Measurements from ENCODE around the gene CLCF1.
"Not testable (repeated sequence)": the region's sequence is repeated elsewhere in the genome, so short reads cannot be mapped to it uniquely, and the experiment has no call there.

CLCF1 gene

GRCh38 chr11:67323526-67323925, 49.9 kb downstream of the CLCF1 start:
- 95% methylated on average over 7 of the region's 7 CpGs for WGBS (ENCODE audit: insufficient coverage)
- no peaks in the 10 kb centered on the region for H3K27me3 ChIP-seq (replicated peaks in 2 of 5; ENCODE audit: control insufficient read depth in 4 of 5, insufficient read depth in 5 of 5, low read length in 4 of 5)
- POLR2A ChIA-PET: no interaction called here
- H3K4me1 ChIP-seq (ENCODE audit: control extremely low read depth in 1 of 4, control insufficient read depth in 4 of 4, insufficient read depth in 4 of 4, low read length in 3 of 4): peaks cover under 1 to 3% (median 3%) of the 10 kb centered on the region in 4 experiments
- DNase-seq: no peak
- no peak overlapping the region for H3K4me3 ChIP-seq (ENCODE audit: control insufficient read depth in 1 of 7, extremely low read depth in 1 of 7, insufficient read depth in 4 of 7, low read depth in 2 of 7, low read length in 6 of 7)
- CTCF ChIA-PET: interaction anchor here (1.2 to 11.4 kb wide), 8 partner anchors 9 to 70 kb away, joined by 3 to 124 read pairs (median 8); no protein-coding TSS in a partner anchor
- H3K27ac ChIP-seq (ENCODE audit: insufficient read depth in 1 of 2, low read depth in 1 of 2, low read length in 2 of 2, poor library complexity in 1 of 2, severe bottlenecking in 2 of 2): no peak overlapping the region
- H3K9me3 ChIP-seq (ENCODE audit: control extremely low read depth in 1 of 5, control insufficient read depth in 4 of 5, insufficient read depth in 2 of 5, low read depth in 1 of 5, low read length in 4 of 5): no peaks in the 10 kb centered on the region
- H3K36me3 ChIP-seq (ENCODE audit: control insufficient read depth in 4 of 4, insufficient read depth in 4 of 4, low read length in 3 of 4): no peaks in the 10 kb centered on the region

- CTCF ChIA-PET: interaction anchor here (0.5 to 11.4 kb wide), 16 partner anchors 8 to 69 kb away, joined by 3 to 124 read pairs (median 4); partner anchors contain the start of gene POLD4
- Histone ChIP-seq H3K4me3 (ENCODE audit: control insufficient read depth in 1 of 7, extremely low read depth in 1 of 7, insufficient read depth in 4 of 7, low read depth in 2 of 7, low read length in 6 of 7) (no peak overlapping the region), H3K9me3 (ENCODE audit: control extremely low read depth in 1 of 5, control insufficient read depth in 4 of 5, insufficient read depth in 2 of 5, low read depth in 1 of 5, low read length in 4 of 5) (no peaks in the 10 kb centered on the region), H3K27me3 (replicated peaks in 2 of 5; ENCODE audit: control insufficient read depth in 4 of 5, insufficient read depth in 5 of 5, low read length in 4 of 5) (no peaks in the 10 kb centered on the region), H3K36me3 (ENCODE audit: control insufficient read depth in 4 of 4, insufficient read depth in 4 of 4, low read length in 3 of 4) (no peaks in the 10 kb centered on the region), H3K27ac (ENCODE audit: insufficient read depth in 1 of 2, low read depth in 1 of 2, low read length in 2 of 2, poor library complexity in 1 of 2, severe bottlenecking in 2 of 2) (no peak overlapping the region), H3K4me1 (ENCODE audit: control extremely low read depth in 1 of 4, control insufficient read depth in 4 of 4, insufficient read depth in 4 of 4, low read length in 3 of 4) (peaks cover 4 to 15% (median 13%) of the 10 kb centered on the region in 4 experiments)
- WGBS (ENCODE audit: insufficient coverage): 100% methylated on average over 2 of the region's 3 CpGs
- no peak for DNase-seq
- POLR2A ChIA-PET: interaction anchor here (1.7 kb wide), 1 partner anchor 32 kb away, joined by 5 read pairs; the partner anchor contains the start of gene POLD4
Observed at GRCh38 chr11:67322049-67322448, 51.3 kb downstream of the CLCF1 start.

GRCh38 chr11:67321313-67321871, 52.0 kb downstream of the CLCF1 start:
- CTCF ChIA-PET: interaction anchor here (0.7 to 11.4 kb wide), 14 partner anchors 11 to 68 kb away, joined by 3 to 124 read pairs (median 5); partner anchors contain the start of gene POLD4
- H3K36me3 ChIP-seq (ENCODE audit: control insufficient read depth in 4 of 4, insufficient read depth in 4 of 4, low read length in 3 of 4): no peaks in the 10 kb centered on the region
- H3K27ac ChIP-seq (ENCODE audit: insufficient read depth in 1 of 2, low read depth in 1 of 2, low read length in 2 of 2, poor library complexity in 1 of 2, severe bottlenecking in 2 of 2): no peak overlapping the region
- H3K4me1 ChIP-seq (ENCODE audit: control extremely low read depth in 1 of 4, control insufficient read depth in 4 of 4, insufficient read depth in 4 of 4, low read length in 3 of 4): peaks cover 4 to 18% (median 14%) of the 10 kb centered on the region in 4 experiments
- H3K4me3 ChIP-seq (ENCODE audit: control insufficient read depth in 1 of 7, extremely low read depth in 1 of 7, insufficient read depth in 4 of 7, low read depth in 2 of 7, low read length in 6 of 7): no peak overlapping the region
- WGBS (ENCODE audit: insufficient coverage): 93% methylated on average over 6 of the region's 6 CpGs
- no peaks in the 10 kb centered on the region for H3K9me3 ChIP-seq (ENCODE audit: control extremely low read depth in 1 of 5, control insufficient read depth in 4 of 5, insufficient read depth in 2 of 5, low read depth in 1 of 5, low read length in 4 of 5)
- DNase-seq: no peak
- H3K27me3 ChIP-seq (replicated peaks in 2 of 5; ENCODE audit: control insufficient read depth in 4 of 5, insufficient read depth in 5 of 5, low read length in 4 of 5): no peaks in the 10 kb centered on the region
- POLR2A ChIA-PET: interaction anchor here (1.7 kb wide), 1 partner anchor 32 kb away, joined by 5 read pairs; the partner anchor contains the start of gene POLD4

- Histone ChIP-seq H3K4me1 (ENCODE audit: control extremely low read depth in 1 of 4, control insufficient read depth in 4 of 4, insufficient read depth in 4 of 4, low read length in 3 of 4) (peaks cover 4 to 20% (median 14%) of the 10 kb centered on the region in 4 experiments), H3K36me3 (ENCODE audit: control insufficient read depth in 4 of 4, insufficient read depth in 4 of 4, low read length in 3 of 4) (no peaks in the 10 kb centered on the region), H3K27me3 (replicated peaks in 2 of 5; ENCODE audit: control insufficient read depth in 4 of 5, insufficient read depth in 5 of 5, low read length in 4 of 5) (no peaks in the 10 kb centered on the region), H3K27ac (ENCODE audit: insufficient read depth in 1 of 2, low read depth in 1 of 2, low read length in 2 of 2, poor library complexity in 1 of 2, severe bottlenecking in 2 of 2) (no peak overlapping the region), H3K4me3 (ENCODE audit: control insufficient read depth in 1 of 7, extremely low read depth in 1 of 7, insufficient read depth in 4 of 7, low read depth in 2 of 7, low read length in 6 of 7) (no peak overlapping the region), H3K9me3 (ENCODE audit: control extremely low read depth in 1 of 5, control insufficient read depth in 4 of 5, insufficient read depth in 2 of 5, low read depth in 1 of 5, low read length in 4 of 5) (no peaks in the 10 kb centered on the region)
- ChIA-PET CTCF (interaction anchor here (0.7 to 11.4 kb wide), 11 partner anchors 13 to 67 kb away, joined by 3 to 124 read pairs (median 5); partner anchors contain the start of gene ANKRD13D), POLR2A (no interaction called here)
- 85% methylated on average over 1 of the region's 2 CpGs for WGBS (ENCODE audit: insufficient coverage)
- DNase-seq: no peak
Observed at GRCh38 chr11:67320691-67321090, 52.7 kb downstream of the CLCF1 start.

GRCh38 chr11:67320011-67320410, 53.4 kb downstream of the CLCF1 start:
- no peak for DNase-seq
- ChIA-PET POLR2A (interaction anchor here (0.9 to 1.0 kb wide), 2 partner anchors 31 to 32 kb away, joined by 4 read pairs; partner anchors contain the start of gene ANKRD13D), CTCF (interaction anchor here (0.7 to 11.4 kb wide), 11 partner anchors 14 to 67 kb away, joined by 3 to 124 read pairs (median 6); partner anchors contain the start of gene ANKRD13D)
- H3K4me1 ChIP-seq (ENCODE audit: control extremely low read depth in 1 of 4, control insufficient read depth in 4 of 4, insufficient read depth in 4 of 4, low read length in 3 of 4): peaks cover 4 to 20% (median 14%) of the 10 kb centered on the region in 4 experiments
- H3K27me3 ChIP-seq (replicated peaks in 2 of 5; ENCODE audit: control insufficient read depth in 4 of 5, insufficient read depth in 5 of 5, low read length in 4 of 5): no peaks in the 10 kb centered on the region
- H3K4me3 ChIP-seq (ENCODE audit: control insufficient read depth in 1 of 7, extremely low read depth in 1 of 7, insufficient read depth in 4 of 7, low read depth in 2 of 7, low read length in 6 of 7): no peak overlapping the region
- WGBS (ENCODE audit: insufficient coverage): 93% methylated on average over 3 of the region's 3 CpGs
- no peaks in the 10 kb centered on the region for H3K36me3 ChIP-seq (ENCODE audit: control insufficient read depth in 4 of 4, insufficient read depth in 4 of 4, low read length in 3 of 4)
- H3K27ac ChIP-seq (ENCODE audit: insufficient read depth in 1 of 2, low read depth in 1 of 2, low read length in 2 of 2, poor library complexity in 1 of 2, severe bottlenecking in 2 of 2): no peak overlapping the region
- no peaks in the 10 kb centered on the region for H3K9me3 ChIP-seq (ENCODE audit: control extremely low read depth in 1 of 5, control insufficient read depth in 4 of 5, insufficient read depth in 2 of 5, low read depth in 1 of 5, low read length in 4 of 5)

GRCh38 chr11:67318876-67319275, 54.5 kb downstream of the CLCF1 start:
- not testable (repeated sequence) for H3K36me3 ChIP-seq (ENCODE audit: control insufficient read depth in 4 of 4, insufficient read depth in 4 of 4, low read length in 3 of 4); H3K9me3 ChIP-seq (ENCODE audit: control extremely low read depth in 1 of 5, control insufficient read depth in 4 of 5, insufficient read depth in 2 of 5, low read depth in 1 of 5, low read length in 4 of 5); H3K4me3 ChIP-seq (ENCODE audit: control insufficient read depth in 1 of 7, extremely low read depth in 1 of 7, insufficient read depth in 4 of 7, low read depth in 2 of 7, low read length in 6 of 7); H3K27me3 ChIP-seq (replicated peaks in 2 of 5; ENCODE audit: control insufficient read depth in 4 of 5, insufficient read depth in 5 of 5, low read length in 4 of 5); H3K27ac ChIP-seq (ENCODE audit: insufficient read depth in 1 of 2, low read depth in 1 of 2, low read length in 2 of 2, poor library complexity in 1 of 2, severe bottlenecking in 2 of 2); DNase-seq
- peaks cover 4 to 20% (median 14%) of the 10 kb centered on the region in 4 experiments for H3K4me1 ChIP-seq (ENCODE audit: control extremely low read depth in 1 of 4, control insufficient read depth in 4 of 4, insufficient read depth in 4 of 4, low read length in 3 of 4)
- WGBS (ENCODE audit: insufficient coverage): 94% methylated on average over 8 of the region's 12 CpGs
- CTCF ChIA-PET: interaction anchor here (1.0 to 11.4 kb wide), 9 partner anchors 13 to 68 kb away, joined by 3 to 124 read pairs (median 15); partner anchors contain the start of gene ANKRD13D
- POLR2A ChIA-PET: interaction anchor here (0.6 to 3.6 kb wide), 6 partner anchors 30 to 339 kb away, joined by 3 to 26 read pairs (median 4); partner anchors contain the start of genes ANKRD13D, GRK2 and PPP1CA
